ENCODE data around the gene TSPAN17.
"Not testable (repeated sequence)": the region's sequence is repeated elsewhere in the genome, so short reads cannot be mapped to it uniquely, and the experiment has no call there.

Gene TSPAN17

GRCh38 chr5:176695073-176695472 lies 47.8 kb downstream of the TSPAN17 start:
- H2AFZ ChIP-seq (ENCODE audit: low read depth): no peak overlapping the region
- no peaks in the 10 kb centered on the region for H3K4me1 ChIP-seq (ENCODE audit: low read depth, poor library complexity, severe bottlenecking)
- H3K27ac ChIP-seq: no peak overlapping the region
- H4K20me1 ChIP-seq (ENCODE audit: insufficient read depth): no peaks in the 10 kb centered on the region
- H3K4me2 ChIP-seq: no peak overlapping the region
- H3K36me3 ChIP-seq (ENCODE audit: insufficient read depth): no peaks in the 10 kb centered on the region
- no peak overlapping the region for H3K4me3 ChIP-seq (IDR thresholded peaks at IDR 0.05; ENCODE audit: insufficient read depth, low read depth, low read length)
- TF ChIP-seq CTCF (conservative IDR thresholded peaks at IDR 0.05; ENCODE audit: low read depth, low read length): no peak
- H3K27me3 ChIP-seq (ENCODE audit: insufficient read depth, low read depth): peaks cover 21% of the 10 kb centered on the region; the same call in 1 of the 2 replicates
- H3K9ac ChIP-seq: no peak overlapping the region
- no peaks in the 10 kb centered on the region for H3K79me2 ChIP-seq (ENCODE audit: insufficient read depth, low read depth)

GRCh38 chr5:176697267-176697933 lies 50.1 kb downstream of the TSPAN17 start:
- H3K27me3 ChIP-seq (ENCODE audit: insufficient read depth, low read depth): peaks cover 21% of the 10 kb centered on the region; the same call in 1 of the 2 replicates
- no peak overlapping the region for H3K4me2 ChIP-seq
- no peaks in the 10 kb centered on the region for H3K36me3 ChIP-seq (ENCODE audit: insufficient read depth)
- H3K27ac ChIP-seq: no peak overlapping the region
- H4K20me1 ChIP-seq (ENCODE audit: insufficient read depth): no peaks in the 10 kb centered on the region
- TF ChIP-seq CTCF (conservative IDR thresholded peaks at IDR 0.05; ENCODE audit: low read depth, low read length): no peak
- no peaks in the 10 kb centered on the region for H3K79me2 ChIP-seq (ENCODE audit: insufficient read depth, low read depth)
- H3K4me1 ChIP-seq (ENCODE audit: low read depth, poor library complexity, severe bottlenecking): no peaks in the 10 kb centered on the region
- no peak overlapping the region for H2AFZ ChIP-seq (ENCODE audit: low read depth)
- no peak overlapping the region for H3K4me3 ChIP-seq (IDR thresholded peaks at IDR 0.05; ENCODE audit: insufficient read depth, low read depth, low read length)
- no peak overlapping the region for H3K9ac ChIP-seq

GRCh38 chr5:176697934-176698538 lies 50.8 kb downstream of the TSPAN17 start:
- Histone ChIP-seq H3K4me3 (IDR thresholded peaks at IDR 0.05; ENCODE audit: insufficient read depth, low read depth, low read length) (no peak overlapping the region), H3K36me3 (ENCODE audit: insufficient read depth) (no peaks in the 10 kb centered on the region), H3K27ac (no peak overlapping the region), H3K79me2 (ENCODE audit: insufficient read depth, low read depth) (no peaks in the 10 kb centered on the region), H3K4me1 (ENCODE audit: low read depth, poor library complexity, severe bottlenecking) (no peaks in the 10 kb centered on the region), H3K4me2 (no peak overlapping the region), H3K27me3 (ENCODE audit: insufficient read depth, low read depth) (peaks cover 21% of the 10 kb centered on the region; the same call in 1 of the 2 replicates), H2AFZ (ENCODE audit: low read depth) (no peak overlapping the region), H4K20me1 (ENCODE audit: insufficient read depth) (no peaks in the 10 kb centered on the region), H3K9ac (no peak overlapping the region)
- TF ChIP-seq CTCF (conservative IDR thresholded peaks at IDR 0.05; ENCODE audit: low read depth, low read length): no peak

GRCh38 chr5:176699446-176699845 lies 52.2 kb downstream of the TSPAN17 start:
- not testable (repeated sequence) for H3K4me3 ChIP-seq (IDR thresholded peaks at IDR 0.05; ENCODE audit: insufficient read depth, low read depth, low read length); H2AFZ ChIP-seq (ENCODE audit: low read depth); H3K79me2 ChIP-seq (ENCODE audit: insufficient read depth, low read depth); H3K4me1 ChIP-seq (ENCODE audit: low read depth, poor library complexity, severe bottlenecking); H3K27ac ChIP-seq; H3K4me2 ChIP-seq; H3K36me3 ChIP-seq (ENCODE audit: insufficient read depth); H4K20me1 ChIP-seq (ENCODE audit: insufficient read depth); H3K9ac ChIP-seq
- peaks cover 17% of the 10 kb centered on the region; the same call in 1 of the 2 replicates for H3K27me3 ChIP-seq (ENCODE audit: insufficient read depth, low read depth)

All from KMS-11 (cell line).